ENCODE results near the gene ISOC1. TPM values are rescaled to one million over a fixed set of nuclear protein-coding genes. Genes with fewer than 3 reads are reported as not detected.

Gene ISOC1
- total RNA-seq, 2 experiments from 2014 or later, result 21.5 to 25.3 TPM

- intact Hi-C loops (cut with DNase I, micrococcal nuclease), result loop anchor here in 1 of 2 experiments (10.0 kb wide), 1 partner anchor 1013 kb away; the partner anchor contains the start of gene SLC12A2
- ChIA-PET CTCF (no interaction called here), POLR2A (no interaction called here)
- no peak overlapping the region for H3K27ac Mint-ChIP-seq
- H3K27me3 Mint-ChIP-seq, result no peaks in the 10 kb centered on the region
- ATAC-seq (no peak), DNase-seq (no peak)
- peaks cover 27% of the 10 kb centered on the region for H3K4me1 Mint-ChIP-seq
- H3K9me3 Mint-ChIP-seq (ENCODE audit: low read depth), result no peaks in the 10 kb centered on the region
- peaks cover 1% of the 10 kb centered on the region for H3K36me3 Mint-ChIP-seq (ENCODE audit: low read depth)
- H3K4me3 Mint-ChIP-seq, result no peak overlapping the region
Measured at GRCh38 chr5:129097498-129098296, 3.1 kb downstream of the ISOC1 start.

- Mint-ChIP-seq H3K27me3 (no peaks in the 10 kb centered on the region), H3K27ac (no peak overlapping the region), H3K9me3 (ENCODE audit: low read depth) (no peaks in the 10 kb centered on the region), H3K4me3 (no peak overlapping the region), H3K36me3 (ENCODE audit: low read depth) (peaks cover 1% of the 10 kb centered on the region), H3K4me1 (peaks cover 27% of the 10 kb centered on the region)
- CTCF ChIA-PET, result interaction anchor here (0.7 to 1.7 kb wide), 2 partner anchors 13 to 26 kb away, joined by 3 to 8 read pairs; no protein-coding TSS in a partner anchor
- intact Hi-C loops (cut with DNase I, micrococcal nuclease), result loop anchor here in 1 of 2 experiments (10.0 kb wide), 1 partner anchor 1014 kb away; the partner anchor contains the start of gene SLC12A2
- ATAC-seq (no peak), DNase-seq (no peak)
- POLR2A ChIA-PET, result no interaction called here
Measured at GRCh38 chr5:129098488-129099183, 4.1 kb downstream of the ISOC1 start.

GRCh38 chr5:129099184-129099569 lies 4.6 kb downstream of the ISOC1 start:
- Mint-ChIP-seq H3K27ac (no peak overlapping the region), H3K9me3 (ENCODE audit: low read depth) (no peaks in the 10 kb centered on the region), H3K4me3 (no peak overlapping the region), H3K36me3 (ENCODE audit: low read depth) (peaks cover 1% of the 10 kb centered on the region), H3K4me1 (peaks cover 26% of the 10 kb centered on the region), H3K27me3 (no peaks in the 10 kb centered on the region)
- ATAC-seq (no peak), DNase-seq (no peak)
- POLR2A ChIA-PET, result no interaction called here
- CTCF ChIA-PET, result interaction anchor here (0.7 to 1.7 kb wide), 2 partner anchors 13 to 25 kb away, joined by 3 to 8 read pairs; no protein-coding TSS in a partner anchor
- intact Hi-C loops (cut with DNase I, micrococcal nuclease), result loop anchor here in 1 of 2 experiments (10.0 kb wide), 1 partner anchor 1014 kb away; the partner anchor contains the start of gene SLC12A2

- no peaks in the 10 kb centered on the region for H3K27me3 Mint-ChIP-seq
- peaks cover 13% of the 10 kb centered on the region for H3K36me3 Mint-ChIP-seq (ENCODE audit: low read depth)
- no peaks in the 10 kb centered on the region for H3K9me3 Mint-ChIP-seq (ENCODE audit: low read depth)
- H3K4me3 Mint-ChIP-seq, result no peak overlapping the region
- CTCF ChIA-PET, result no interaction called here
- POLR2A ChIA-PET, result no interaction called here
- intact Hi-C loops (cut with DNase I, micrococcal nuclease), result loop anchor here in 1 of 2 experiments (2.0 kb wide), 1 partner anchor 67 kb away; no protein-coding TSS in a partner anchor
- ATAC-seq, result no peak
- no peak for DNase-seq
- H3K4me1 Mint-ChIP-seq, result peaks cover 16% of the 10 kb centered on the region
- no peak overlapping the region for H3K27ac Mint-ChIP-seq
Measured at GRCh38 chr5:129101794-129102193, 7.2 kb downstream of the ISOC1 start.

GRCh38 chr5:129103397-129103796 lies 8.8 kb downstream of the ISOC1 start:
- Mint-ChIP-seq H3K9me3 (ENCODE audit: low read depth) (no peaks in the 10 kb centered on the region), H3K4me1 (peaks cover 5% of the 10 kb centered on the region), H3K36me3 (ENCODE audit: low read depth) (peaks cover 19% of the 10 kb centered on the region), H3K27ac (no peak overlapping the region), H3K27me3 (no peaks in the 10 kb centered on the region), H3K4me3 (no peak overlapping the region)
- DNase-seq (no peak), ATAC-seq (no peak)
- intact Hi-C loops (cut with DNase I, micrococcal nuclease), result no loop called here
- ChIA-PET CTCF (interaction anchor here (1.0 kb wide), 1 partner anchor 9 kb away, joined by 3 read pairs; the partner anchor contains the start of gene ISOC1), POLR2A (no interaction called here)

GRCh38 chr5:129104915-129105455 lies 10.4 kb downstream of the ISOC1 start:
- H3K9me3 Mint-ChIP-seq (ENCODE audit: low read depth), result no peaks in the 10 kb centered on the region
- ChIA-PET CTCF (interaction anchor here (1.1 kb wide), 1 partner anchor 18 kb away, joined by 4 read pairs; no protein-coding TSS in a partner anchor), POLR2A (no interaction called here)
- H3K36me3 Mint-ChIP-seq (ENCODE audit: low read depth), result peaks cover 21% of the 10 kb centered on the region
- DNase-seq (no peak), ATAC-seq (no peak)
- H3K4me3 Mint-ChIP-seq, result no peak overlapping the region
- intact Hi-C loops (cut with DNase I, micrococcal nuclease), result no loop called here
- no peaks in the 10 kb centered on the region for H3K27me3 Mint-ChIP-seq
- peaks cover 2% of the 10 kb centered on the region for H3K4me1 Mint-ChIP-seq
- H3K27ac Mint-ChIP-seq, result no peak overlapping the region

GRCh38 chr5:129107637-129108036 lies 13.1 kb downstream of the ISOC1 start:
- Mint-ChIP-seq H3K9me3 (ENCODE audit: low read depth) (no peaks in the 10 kb centered on the region), H3K4me3 (no peak overlapping the region), H3K4me1 (no peaks in the 10 kb centered on the region), H3K27me3 (no peaks in the 10 kb centered on the region), H3K36me3 (ENCODE audit: low read depth) (peaks cover 26% of the 10 kb centered on the region), H3K27ac (no peak overlapping the region)
- CTCF ChIA-PET, result interaction anchor here (1.1 kb wide), 1 partner anchor 13 kb away, joined by 3 read pairs; the partner anchor contains the start of gene ISOC1
- DNase-seq (no peak), ATAC-seq (no peak)
- intact Hi-C loops (cut with DNase I, micrococcal nuclease), result no loop called here
- POLR2A ChIA-PET, result no interaction called here

- H3K27ac Mint-ChIP-seq, result no peak overlapping the region
- DNase-seq (no peak), ATAC-seq (no peak)
- ChIA-PET CTCF (interaction anchor here (0.6 kb wide), 1 partner anchor 16 kb away, joined by 3 read pairs; no protein-coding TSS in a partner anchor), POLR2A (no interaction called here)
- intact Hi-C loops (cut with DNase I, micrococcal nuclease), result no loop called here
- no peak overlapping the region for H3K4me3 Mint-ChIP-seq
- H3K9me3 Mint-ChIP-seq (ENCODE audit: low read depth), result no peaks in the 10 kb centered on the region
- H3K4me1 Mint-ChIP-seq, result peaks cover 5% of the 10 kb centered on the region
- H3K36me3 Mint-ChIP-seq (ENCODE audit: low read depth), result peaks cover 23% of the 10 kb centered on the region
- H3K27me3 Mint-ChIP-seq, result no peaks in the 10 kb centered on the region
Measured at GRCh38 chr5:129110742-129111141, 16.2 kb downstream of the ISOC1 start.

- H3K27me3 Mint-ChIP-seq, result no peaks in the 10 kb centered on the region
- H3K27ac Mint-ChIP-seq, result no peak overlapping the region
- ChIA-PET CTCF (interaction anchor here (0.6 to 1.5 kb wide), 2 partner anchors 15 to 16 kb away, joined by 3 read pairs; no protein-coding TSS in a partner anchor), POLR2A (no interaction called here)
- peaks cover 5% of the 10 kb centered on the region for H3K4me1 Mint-ChIP-seq
- intact Hi-C loops (cut with DNase I, micrococcal nuclease), result no loop called here
- no peak for ATAC-seq
- DNase-seq, result no peak
- H3K36me3 Mint-ChIP-seq (ENCODE audit: low read depth), result peaks cover 18% of the 10 kb centered on the region
- no peaks in the 10 kb centered on the region for H3K9me3 Mint-ChIP-seq (ENCODE audit: low read depth)
- H3K4me3 Mint-ChIP-seq, result no peak overlapping the region
Measured at GRCh38 chr5:129111351-129111750, 16.8 kb downstream of the ISOC1 start.

GRCh38 chr5:129112295-129112694 lies 17.7 kb downstream of the ISOC1 start:
- no peak overlapping the region for H3K4me3 Mint-ChIP-seq
- DNase-seq (no peak), ATAC-seq (no peak)
- ChIA-PET CTCF (interaction anchor here (0.7 to 1.5 kb wide), 3 partner anchors 13 to 28 kb away, joined by 3 read pairs; no protein-coding TSS in a partner anchor), POLR2A (no interaction called here)
- peaks cover 5% of the 10 kb centered on the region for H3K4me1 Mint-ChIP-seq
- H3K27me3 Mint-ChIP-seq, result no peaks in the 10 kb centered on the region
- no peaks in the 10 kb centered on the region for H3K9me3 Mint-ChIP-seq (ENCODE audit: low read depth)
- intact Hi-C loops (cut with DNase I, micrococcal nuclease), result no loop called here
- H3K36me3 Mint-ChIP-seq (ENCODE audit: low read depth), result peaks cover 16% of the 10 kb centered on the region
- H3K27ac Mint-ChIP-seq, result no peak overlapping the region

GRCh38 chr5:129113867-129114266 lies 19.3 kb downstream of the ISOC1 start:
- ChIA-PET POLR2A (no interaction called here), CTCF (no interaction called here)
- ATAC-seq (no peak), DNase-seq (no peak)
- Mint-ChIP-seq H3K9me3 (ENCODE audit: low read depth) (no peaks in the 10 kb centered on the region), H3K4me3 (no peak overlapping the region), H3K4me1 (peaks cover 5% of the 10 kb centered on the region), H3K36me3 (ENCODE audit: low read depth) (peaks cover 13% of the 10 kb centered on the region), H3K27me3 (no peaks in the 10 kb centered on the region), H3K27ac (no peak overlapping the region)
- intact Hi-C loops (cut with DNase I, micrococcal nuclease), result no loop called here

All from activated CD4-positive, alpha-beta T cell treated with anti-CD3 and anti-CD28 coated beads for 36 hours (primary cell).